ENCODE data around the gene SNAPC4.
A peak's percentile ranks its signal among the peaks of the same experiment; 100 is the strongest.

Gene SNAPC4

GRCh38 chr9:136372561-136373299 lies 27.2 kb downstream of the SNAPC4 start:
- Histone ChIP-seq H3K27ac (ENCODE audit: insufficient read depth in 1 of 2, low read depth in 1 of 2, low read length in 2 of 2, poor library complexity in 1 of 2, severe bottlenecking in 2 of 2) (peak overlapping the region in 1 of 2 experiments; percentile 54), H3K4me3 (ENCODE audit: control insufficient read depth in 1 of 7, extremely low read depth in 1 of 7, insufficient read depth in 4 of 7, low read depth in 2 of 7, low read length in 6 of 7) (peak overlapping the region; percentile 9 to 79 (median 71)), H3K27me3 (replicated peaks in 2 of 5; ENCODE audit: control insufficient read depth in 4 of 5, insufficient read depth in 5 of 5, low read length in 4 of 5) (no peaks in the 10 kb centered on the region), H3K4me1 (ENCODE audit: control extremely low read depth in 1 of 4, control insufficient read depth in 4 of 4, insufficient read depth in 4 of 4, low read length in 3 of 4) (peaks cover 2 to 32% (median 29%) of the 10 kb centered on the region in 4 experiments), H3K9me3 (ENCODE audit: control extremely low read depth in 1 of 5, control insufficient read depth in 4 of 5, insufficient read depth in 2 of 5, low read depth in 1 of 5, low read length in 4 of 5) (no peaks in the 10 kb centered on the region), H3K36me3 (ENCODE audit: control insufficient read depth in 4 of 4, insufficient read depth in 4 of 4, low read length in 3 of 4) (peaks cover 0 to 48% (median 12%) of the 10 kb centered on the region in 4 experiments)
- ChIA-PET POLR2A (interaction anchor here (1.0 to 1.3 kb wide), 2 partner anchors 9 to 44 kb away, joined by 3 to 5 read pairs; partner anchors contain the start of gene DNLZ), CTCF (interaction anchor here (0.9 to 4.6 kb wide), 7 partner anchors 8 to 60 kb away, joined by 3 to 26 read pairs (median 4); partner anchors contain the start of gene DNLZ)
- WGBS (ENCODE audit: insufficient coverage), result 3% methylated on average over 21 of the region's 21 CpGs
- DNase-seq, result peak; percentile 22 to 75 (median 71)

- ChIA-PET CTCF (interaction anchor here (0.9 to 4.6 kb wide), 7 partner anchors 9 to 59 kb away, joined by 3 to 26 read pairs (median 4); partner anchors contain the start of gene DNLZ), POLR2A (interaction anchor here (1.3 kb wide), 1 partner anchor 9 kb away, joined by 5 read pairs; the partner anchor contains the start of gene DNLZ)
- H3K27ac ChIP-seq (ENCODE audit: insufficient read depth in 1 of 2, low read depth in 1 of 2, low read length in 2 of 2, poor library complexity in 1 of 2, severe bottlenecking in 2 of 2), result peak overlapping the region in 1 of 2 experiments; percentile 14
- DNase-seq, result no peak
- peaks cover 0 to 46% (median 13%) of the 10 kb centered on the region in 4 experiments for H3K36me3 ChIP-seq (ENCODE audit: control insufficient read depth in 4 of 4, insufficient read depth in 4 of 4, low read length in 3 of 4)
- H3K27me3 ChIP-seq (replicated peaks in 2 of 5; ENCODE audit: control insufficient read depth in 4 of 5, insufficient read depth in 5 of 5, low read length in 4 of 5), result no peaks in the 10 kb centered on the region
- 90% methylated on average over 19 of the region's 21 CpGs for WGBS (ENCODE audit: insufficient coverage)
- H3K4me3 ChIP-seq (ENCODE audit: control insufficient read depth in 1 of 7, extremely low read depth in 1 of 7, insufficient read depth in 4 of 7, low read depth in 2 of 7, low read length in 6 of 7), result peak overlapping the region in 5 of 7 experiments; percentile 57 to 79 (median 74)
- no peaks in the 10 kb centered on the region for H3K9me3 ChIP-seq (ENCODE audit: control extremely low read depth in 1 of 5, control insufficient read depth in 4 of 5, insufficient read depth in 2 of 5, low read depth in 1 of 5, low read length in 4 of 5)
- peaks cover 2 to 26% (median 23%) of the 10 kb centered on the region in 4 experiments for H3K4me1 ChIP-seq (ENCODE audit: control extremely low read depth in 1 of 4, control insufficient read depth in 4 of 4, insufficient read depth in 4 of 4, low read length in 3 of 4)
Measured at GRCh38 chr9:136372006-136372405, 28.0 kb downstream of the SNAPC4 start.

GRCh38 chr9:136371533-136371880 lies 28.5 kb downstream of the SNAPC4 start:
- DNase-seq, result no peak
- H3K27ac ChIP-seq (ENCODE audit: insufficient read depth in 1 of 2, low read depth in 1 of 2, low read length in 2 of 2, poor library complexity in 1 of 2, severe bottlenecking in 2 of 2), result peak overlapping the region in 1 of 2 experiments; percentile 14
- no peaks in the 10 kb centered on the region for H3K9me3 ChIP-seq (ENCODE audit: control extremely low read depth in 1 of 5, control insufficient read depth in 4 of 5, insufficient read depth in 2 of 5, low read depth in 1 of 5, low read length in 4 of 5)
- H3K4me1 ChIP-seq (ENCODE audit: control extremely low read depth in 1 of 4, control insufficient read depth in 4 of 4, insufficient read depth in 4 of 4, low read length in 3 of 4), result peaks cover 2 to 24% (median 21%) of the 10 kb centered on the region in 4 experiments
- H3K36me3 ChIP-seq (ENCODE audit: control insufficient read depth in 4 of 4, insufficient read depth in 4 of 4, low read length in 3 of 4), result peaks cover 0 to 44% (median 16%) of the 10 kb centered on the region in 4 experiments
- H3K4me3 ChIP-seq (ENCODE audit: control insufficient read depth in 1 of 7, extremely low read depth in 1 of 7, insufficient read depth in 4 of 7, low read depth in 2 of 7, low read length in 6 of 7), result no peak overlapping the region
- H3K27me3 ChIP-seq (replicated peaks in 2 of 5; ENCODE audit: control insufficient read depth in 4 of 5, insufficient read depth in 5 of 5, low read length in 4 of 5), result no peaks in the 10 kb centered on the region
- POLR2A ChIA-PET, result no interaction called here
- WGBS (ENCODE audit: insufficient coverage), result 94% methylated on average over 13 of the region's 13 CpGs
- CTCF ChIA-PET, result interaction anchor here (0.9 to 4.6 kb wide), 4 partner anchors 13 to 260 kb away, joined by 3 to 26 read pairs (median 4); no protein-coding TSS in a partner anchor

GRCh38 chr9:136370687-136371532 lies 29.1 kb downstream of the SNAPC4 start:
- WGBS (ENCODE audit: insufficient coverage), result 97% methylated on average over 54 of the region's 54 CpGs

GRCh38 chr9:136370037-136370436 lies 29.9 kb downstream of the SNAPC4 start:
- WGBS (ENCODE audit: insufficient coverage), result 92% methylated on average over 6 of the region's 19 CpGs
- ChIA-PET CTCF (interaction anchor here (0.9 to 4.6 kb wide), 5 partner anchors 15 to 57 kb away, joined by 3 to 26 read pairs (median 5); no protein-coding TSS in a partner anchor), POLR2A (interaction anchor here (1.0 kb wide), 1 partner anchor 47 kb away, joined by 3 read pairs; no protein-coding TSS in a partner anchor)
- no peak for DNase-seq
- H3K27ac ChIP-seq (ENCODE audit: insufficient read depth in 1 of 2, low read depth in 1 of 2, low read length in 2 of 2, poor library complexity in 1 of 2, severe bottlenecking in 2 of 2), result no peak overlapping the region
- H3K27me3 ChIP-seq (replicated peaks in 2 of 5; ENCODE audit: control insufficient read depth in 4 of 5, insufficient read depth in 5 of 5, low read length in 4 of 5), result no peaks in the 10 kb centered on the region
- H3K4me3 ChIP-seq (ENCODE audit: control insufficient read depth in 1 of 7, extremely low read depth in 1 of 7, insufficient read depth in 4 of 7, low read depth in 2 of 7, low read length in 6 of 7), result no peak overlapping the region
- no peaks in the 10 kb centered on the region for H3K9me3 ChIP-seq (ENCODE audit: control extremely low read depth in 1 of 5, control insufficient read depth in 4 of 5, insufficient read depth in 2 of 5, low read depth in 1 of 5, low read length in 4 of 5)
- peaks cover 2 to 35% (median 30%) of the 10 kb centered on the region in 4 experiments for H3K4me1 ChIP-seq (ENCODE audit: control extremely low read depth in 1 of 4, control insufficient read depth in 4 of 4, insufficient read depth in 4 of 4, low read length in 3 of 4)
- peaks cover 0 to 39% (median 16%) of the 10 kb centered on the region in 4 experiments for H3K36me3 ChIP-seq (ENCODE audit: control insufficient read depth in 4 of 4, insufficient read depth in 4 of 4, low read length in 3 of 4)

More at GRCh38 chr9:136370687-136371532, 29.1 kb downstream of the SNAPC4 start:
- Histone ChIP-seq H3K27me3 (replicated peaks in 2 of 5; ENCODE audit: control insufficient read depth in 4 of 5, insufficient read depth in 5 of 5, low read length in 4 of 5) (no peaks in the 10 kb centered on the region), H3K27ac (ENCODE audit: insufficient read depth in 1 of 2, low read depth in 1 of 2, low read length in 2 of 2, poor library complexity in 1 of 2, severe bottlenecking in 2 of 2) (no peak overlapping the region), H3K36me3 (ENCODE audit: control insufficient read depth in 4 of 4, insufficient read depth in 4 of 4, low read length in 3 of 4) (peaks cover 0 to 41% (median 16%) of the 10 kb centered on the region in 4 experiments), H3K4me3 (ENCODE audit: control insufficient read depth in 1 of 7, extremely low read depth in 1 of 7, insufficient read depth in 4 of 7, low read depth in 2 of 7, low read length in 6 of 7) (no peak overlapping the region), H3K4me1 (ENCODE audit: control extremely low read depth in 1 of 4, control insufficient read depth in 4 of 4, insufficient read depth in 4 of 4, low read length in 3 of 4) (peaks cover 2 to 28% (median 23%) of the 10 kb centered on the region in 4 experiments), H3K9me3 (ENCODE audit: control extremely low read depth in 1 of 5, control insufficient read depth in 4 of 5, insufficient read depth in 2 of 5, low read depth in 1 of 5, low read length in 4 of 5) (no peaks in the 10 kb centered on the region)
- ChIA-PET CTCF (interaction anchor here (0.9 to 4.6 kb wide), 5 partner anchors 14 to 261 kb away, joined by 3 to 26 read pairs (median 5); no protein-coding TSS in a partner anchor), POLR2A (interaction anchor here (1.0 kb wide), 1 partner anchor 47 kb away, joined by 3 read pairs; no protein-coding TSS in a partner anchor)
- DNase-seq, result no peak

GRCh38 chr9:136368190-136368589 lies 31.8 kb downstream of the SNAPC4 start:
- POLR2A ChIA-PET, result interaction anchor here (1.1 kb wide), 1 partner anchor 48 kb away, joined by 4 read pairs; no protein-coding TSS in a partner anchor
- no peaks in the 10 kb centered on the region for H3K9me3 ChIP-seq (ENCODE audit: control extremely low read depth in 1 of 5, control insufficient read depth in 4 of 5, insufficient read depth in 2 of 5, low read depth in 1 of 5, low read length in 4 of 5)
- H3K27me3 ChIP-seq (replicated peaks in 2 of 5; ENCODE audit: control insufficient read depth in 4 of 5, insufficient read depth in 5 of 5, low read length in 4 of 5), result peaks cover 0 to 3% (median 0%) of the 10 kb centered on the region in 5 experiments
- no peak overlapping the region for H3K4me3 ChIP-seq (ENCODE audit: control insufficient read depth in 1 of 7, extremely low read depth in 1 of 7, insufficient read depth in 4 of 7, low read depth in 2 of 7, low read length in 6 of 7)
- WGBS (ENCODE audit: insufficient coverage), result 97% methylated on average over 18 of the region's 18 CpGs
- peaks cover 0 to 39% (median 16%) of the 10 kb centered on the region in 4 experiments for H3K36me3 ChIP-seq (ENCODE audit: control insufficient read depth in 4 of 4, insufficient read depth in 4 of 4, low read length in 3 of 4)
- DNase-seq, result no peak
- H3K27ac ChIP-seq (ENCODE audit: insufficient read depth in 1 of 2, low read depth in 1 of 2, low read length in 2 of 2, poor library complexity in 1 of 2, severe bottlenecking in 2 of 2), result no peak overlapping the region
- H3K4me1 ChIP-seq (ENCODE audit: control extremely low read depth in 1 of 4, control insufficient read depth in 4 of 4, insufficient read depth in 4 of 4, low read length in 3 of 4), result peaks cover 2 to 38% (median 28%) of the 10 kb centered on the region in 4 experiments
- CTCF ChIA-PET, result no interaction called here

Measured in common myeloid progenitor, CD34-positive (primary cell).